Activated CD4-positive, alpha-beta T cell treated with anti-CD3 and anti-CD28 coated beads, Interleukin-2, Interleukin-6, amounts not matched to agents 100 ng/mL and 50 ng/mL, durations not matched to agents 16 hours and 8 hours (primary cell): ENCODE data around the gene DPP6.

ENCODE experiments used
- DNase-seq: peaks from one replicate; pipeline ENCODE4 v3.0.0-alpha.2; 2020

DPP6 gene

GRCh38 chr7:154871928-154872750 lies 819.9 kb downstream of the DPP6 start:
- no peak for DNase-seq

GRCh38 chr7:154872811-154873499 lies 820.8 kb downstream of the DPP6 start:
- no peak for DNase-seq

GRCh38 chr7:154873500-154874121 lies 821.4 kb downstream of the DPP6 start:
- no peak for DNase-seq

- DNase-seq: no peak
These were observed 822.4 kb downstream of the DPP6 start for GRCh38 chr7:154874409-154875113.

- no peak for DNase-seq
These were observed 823.1 kb downstream of the DPP6 start for GRCh38 chr7:154875297-154875696.

GRCh38 chr7:154876516-154876915 lies 824.3 kb downstream of the DPP6 start:
- no peak for DNase-seq

- no peak for DNase-seq
These were observed 824.8 kb downstream of the DPP6 start for GRCh38 chr7:154877031-154877430.

GRCh38 chr7:154879629-154880028 lies 827.4 kb downstream of the DPP6 start:
- DNase-seq: no peak

- DNase-seq: no peak
These were observed 828.3 kb downstream of the DPP6 start for GRCh38 chr7:154880513-154880912.

GRCh38 chr7:154881026-154881425 lies 828.8 kb downstream of the DPP6 start:
- DNase-seq: no peak

GRCh38 chr7:154881526-154881925 lies 829.3 kb downstream of the DPP6 start:
- no peak for DNase-seq

- DNase-seq: no peak
These were observed 830.8 kb downstream of the DPP6 start for GRCh38 chr7:154882931-154883474.

GRCh38 chr7:154884348-154884920 lies 832.2 kb downstream of the DPP6 start:
- no peak for DNase-seq

- no peak for DNase-seq
These were observed 834.4 kb downstream of the DPP6 start for GRCh38 chr7:154886591-154886990.

GRCh38 chr7:154888690-154889089 lies 836.5 kb downstream of the DPP6 start:
- no peak for DNase-seq

- DNase-seq: no peak
These were observed 840.3 kb downstream of the DPP6 start for GRCh38 chr7:154892459-154892858.

- no peak for DNase-seq
These were observed 843.9 kb downstream of the DPP6 start for GRCh38 chr7:154896076-154896475.

- DNase-seq: no peak
These were observed 847.0 kb downstream of the DPP6 start for GRCh38 chr7:154898973-154899855.

GRCh38 chr7:154899862-154900261 lies 847.7 kb downstream of the DPP6 start:
- DNase-seq: no peak

- no peak for DNase-seq
These were observed 850.4 kb downstream of the DPP6 start for GRCh38 chr7:154902600-154903082.

GRCh38 chr7:154903083-154903731 lies 851.0 kb downstream of the DPP6 start:
- DNase-seq: no peak
